GM21390 (cell line): Measurements from ENCODE around the gene PDCD1.

Source experiments
- ATAC-seq: cut with Tn5 transposase; IDR thresholded peaks from one replicate; pipeline ENCODE4 v1.9.1; 2021; ENCODE audit not compliant: unreplicated experiment

The PDCD1 gene

GRCh38 chr2:241852981-241853631 lies 5.6 kb downstream of the PDCD1 start:
- no peak for ATAC-seq

- ATAC-seq = no peak
Measured at GRCh38 chr2:241852116-241852980, 6.3 kb downstream of the PDCD1 start.

- ATAC-seq = no peak
Measured at GRCh38 chr2:241851325-241852115, 7.2 kb downstream of the PDCD1 start.

- no peak for ATAC-seq
Measured at GRCh38 chr2:241850544-241851324, 8.0 kb downstream of the PDCD1 start.

- ATAC-seq = no peak
Measured at GRCh38 chr2:241849616-241850543, 8.8 kb downstream of the PDCD1 start.

GRCh38 chr2:241848761-241849615 lies 9.7 kb downstream of the PDCD1 start:
- no peak for ATAC-seq

GRCh38 chr2:241846406-241846805 lies 12.3 kb downstream of the PDCD1 start:
- no peak for ATAC-seq

GRCh38 chr2:241844831-241845578 lies 13.7 kb downstream of the PDCD1 start:
- ATAC-seq = no peak

- ATAC-seq = peak; percentile 68
Measured at GRCh38 chr2:241844066-241844728, 14.5 kb downstream of the PDCD1 start.

GRCh38 chr2:241843321-241844065 lies 15.2 kb downstream of the PDCD1 start:
- no peak for ATAC-seq

- ATAC-seq = peak; percentile 48
Measured at GRCh38 chr2:241842620-241843211, 16.0 kb downstream of the PDCD1 start.

- ATAC-seq = no peak
Measured at GRCh38 chr2:241842067-241842415, 16.7 kb downstream of the PDCD1 start.

GRCh38 chr2:241841181-241842066 lies 17.3 kb downstream of the PDCD1 start:
- no peak for ATAC-seq

- no peak for ATAC-seq
Measured at GRCh38 chr2:241837197-241837965, 21.3 kb downstream of the PDCD1 start.

- ATAC-seq = no peak
Measured at GRCh38 chr2:241836292-241836691, 22.4 kb downstream of the PDCD1 start.
